Activated CD4-positive, alpha-beta memory T cell treated with anti-CD3 and anti-CD28 coated beads for 36 hours (primary cell): ENCODE results near the gene EYA3. TPM values are rescaled to one million over a fixed set of nuclear protein-coding genes. Genes with fewer than 3 reads are reported as not detected.

ENCODE experiments used
- CTCF ChIA-PET: fragments of 350-600 bp; sonication (Branson Sonifier 250); formaldehyde crosslinking; loops from one replicate; lab custom pipeline; 2021; ENCODE audit warnings: antibody characterized with exemption, inconsistent platforms; lab: Charles Lee
- POLR2A ChIA-PET: fragments of 350-600 bp; sonication (Branson Sonifier 250); formaldehyde crosslinking; loops from one replicate; lab custom pipeline; 2021; ENCODE audit warnings: antibody characterized with exemption; lab: Charles Lee
- DNase-seq: peaks from one replicate; pipeline ENCODE4 v3.0.0-alpha.2; 2020
- H3K27ac Mint-ChIP-seq: one replicate; pipeline ENCODE4 v1.8.0; 2021; ENCODE audit warnings: mixed read lengths
- H3K27me3 Mint-ChIP-seq: one replicate; pipeline ENCODE4 v1.8.0; 2021; ENCODE audit warnings: mixed read lengths
- H3K36me3 Mint-ChIP-seq: one replicate; pipeline ENCODE4 v1.8.0; 2021; ENCODE audit warnings: mixed read lengths
- H3K4me1 Mint-ChIP-seq: one replicate; pipeline ENCODE4 v1.8.0; 2021; ENCODE audit warnings: low read depth, mixed read lengths
- H3K4me3 Mint-ChIP-seq: one replicate; pipeline ENCODE4 v1.8.0; 2021; ENCODE audit warnings: mild to moderate bottlenecking, mixed read lengths
- H3K9me3 Mint-ChIP-seq: one replicate; pipeline ENCODE4 v1.8.0; 2021; ENCODE audit warnings: mixed read lengths
- intact Hi-C: fragments of 100-400 bp; cut with micrococcal nuclease; formaldehyde crosslinking; loops from one replicate; pipeline ENCODE4 v1.15.1; 2023
- total RNA-seq, 2 experiments: library from RNA; stranded (reverse); gene quantifications; one replicate each; pipeline ENCODE4 v1.2.3, GENCODE V29; 2021

Gene EYA3
- total RNA-seq, 2 experiments from 2014 or later: 26.4 to 27.4 TPM

DNA sequence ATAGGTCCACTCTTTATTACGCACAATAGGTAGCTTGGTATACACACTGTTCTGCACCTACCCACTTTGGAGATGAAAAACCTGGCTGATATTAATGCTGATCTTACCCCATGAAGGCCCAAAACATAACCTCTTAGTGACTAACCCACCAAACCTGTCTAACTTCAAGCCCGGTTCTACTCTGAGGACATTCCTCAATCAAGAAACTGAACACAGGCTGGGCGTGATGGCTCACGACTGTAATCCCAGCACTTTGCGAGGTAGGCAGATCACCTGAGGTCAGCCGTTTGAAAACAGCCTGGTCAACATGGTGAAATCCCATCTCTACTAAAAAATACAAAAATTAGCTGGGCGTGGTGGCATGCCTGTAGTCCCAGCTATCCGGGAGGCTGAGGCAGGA lies 50.5 kb downstream of the EYA3 start:
- H3K27me3 Mint-ChIP-seq: no peaks in the 10 kb centered on the region
- POLR2A ChIA-PET: no interaction called here
- H3K4me3 Mint-ChIP-seq: no peak overlapping the region
- no peaks in the 10 kb centered on the region for H3K4me1 Mint-ChIP-seq
- CTCF ChIA-PET: interaction anchor here (1.2 kb wide), 1 partner anchor 17 kb away, joined by 3 read pairs; no protein-coding TSS in a partner anchor
- DNase-seq: no peak
- no peak overlapping the region for H3K27ac Mint-ChIP-seq
- intact Hi-C loops: no loop called here
- H3K9me3 Mint-ChIP-seq: no peaks in the 10 kb centered on the region
- peaks cover 17% of the 10 kb centered on the region for H3K36me3 Mint-ChIP-seq

DNA sequence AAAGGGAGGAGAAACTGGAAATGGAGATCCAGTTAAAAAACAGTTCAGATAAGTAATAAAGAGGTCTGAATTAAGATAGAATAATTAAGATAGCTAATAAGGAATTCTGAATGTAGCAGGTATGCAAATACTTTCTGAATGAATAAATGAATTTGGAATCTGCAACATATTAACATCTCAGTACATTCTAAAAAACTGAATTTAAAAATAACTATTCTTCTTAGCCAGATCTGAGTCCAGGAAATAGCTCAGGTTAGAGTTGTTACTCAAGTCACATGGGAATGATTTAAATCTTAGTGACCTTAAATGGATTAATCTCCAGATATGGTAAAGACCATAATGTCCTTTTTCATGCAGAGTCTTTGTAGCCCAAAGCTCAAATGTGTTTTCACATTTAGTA lies 51.2 kb downstream of the EYA3 start:
- H3K4me1 Mint-ChIP-seq: no peaks in the 10 kb centered on the region
- no peak overlapping the region for H3K27ac Mint-ChIP-seq
- no peak overlapping the region for H3K4me3 Mint-ChIP-seq
- H3K9me3 Mint-ChIP-seq: no peaks in the 10 kb centered on the region
- intact Hi-C loops: no loop called here
- ChIA-PET CTCF (interaction anchor here (1.2 kb wide), 1 partner anchor 16 kb away, joined by 3 read pairs; no protein-coding TSS in a partner anchor), POLR2A (no interaction called here)
- DNase-seq: no peak
- peaks cover 17% of the 10 kb centered on the region for H3K36me3 Mint-ChIP-seq
- no peaks in the 10 kb centered on the region for H3K27me3 Mint-ChIP-seq

DNA sequence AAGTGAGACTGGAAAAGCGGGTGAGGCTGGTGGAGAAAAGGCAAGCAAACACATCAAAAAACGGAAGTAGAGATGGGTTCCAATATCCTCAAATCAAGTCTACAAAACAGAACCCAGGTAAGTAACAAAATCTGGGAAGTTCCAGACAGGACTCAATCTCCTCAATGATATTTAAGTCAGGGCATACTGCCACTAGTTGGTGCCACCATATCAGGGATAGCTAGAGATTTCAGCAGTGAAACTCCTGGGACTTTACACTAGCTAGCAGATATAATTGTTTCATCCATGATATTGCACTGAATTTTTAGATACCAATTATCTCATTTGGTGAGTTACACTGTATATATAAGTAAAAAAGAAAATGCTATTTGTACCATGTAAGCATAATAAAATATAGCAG lies 52.0 kb downstream of the EYA3 start:
- Mint-ChIP-seq H3K36me3 (peaks cover 14% of the 10 kb centered on the region), H3K4me3 (no peak overlapping the region), H3K27ac (no peak overlapping the region), H3K4me1 (no peaks in the 10 kb centered on the region), H3K9me3 (no peaks in the 10 kb centered on the region), H3K27me3 (no peaks in the 10 kb centered on the region)
- intact Hi-C loops: no loop called here
- POLR2A ChIA-PET: no interaction called here
- DNase-seq: no peak
- CTCF ChIA-PET: interaction anchor here (1.2 kb wide), 1 partner anchor 16 kb away, joined by 3 read pairs; no protein-coding TSS in a partner anchor

DNA sequence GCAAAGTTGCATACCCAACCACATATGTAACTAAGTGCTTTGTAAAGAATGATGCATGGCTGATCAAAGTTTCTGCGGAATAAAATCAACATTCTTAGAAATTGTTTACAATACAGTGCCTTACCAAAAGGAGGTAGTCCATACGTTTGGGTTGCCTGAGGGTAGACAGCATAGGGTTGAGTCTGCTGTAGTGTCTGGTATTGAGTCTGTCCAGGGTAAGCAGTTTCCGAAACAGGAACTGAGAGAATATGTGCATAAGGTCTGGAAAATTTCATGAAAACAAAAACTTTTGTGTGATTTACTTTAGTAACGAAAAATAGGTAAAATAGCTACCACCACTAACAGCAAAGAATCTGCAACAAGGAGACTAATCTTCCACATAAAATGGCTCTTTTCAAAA lies 53.0 kb downstream of the EYA3 start:
- Mint-ChIP-seq H3K4me3 (no peak overlapping the region), H3K36me3 (peaks cover 14% of the 10 kb centered on the region), H3K9me3 (no peaks in the 10 kb centered on the region), H3K4me1 (no peaks in the 10 kb centered on the region), H3K27me3 (no peaks in the 10 kb centered on the region), H3K27ac (no peak overlapping the region)
- no peak for DNase-seq
- intact Hi-C loops: no loop called here
- ChIA-PET CTCF (no interaction called here), POLR2A (no interaction called here)

GRCh38 chr1:28032281-28032680 lies 56.1 kb downstream of the EYA3 start:
- ChIA-PET POLR2A (no interaction called here), CTCF (interaction anchor here (0.6 to 1.0 kb wide), 2 partner anchors 56 to 177 kb away, joined by 3 read pairs; no protein-coding TSS in a partner anchor)
- Mint-ChIP-seq H3K4me3 (no peak overlapping the region), H3K27me3 (no peaks in the 10 kb centered on the region), H3K4me1 (no peaks in the 10 kb centered on the region), H3K9me3 (no peaks in the 10 kb centered on the region), H3K27ac (no peak overlapping the region), H3K36me3 (peaks cover 5% of the 10 kb centered on the region)
- intact Hi-C loops: no loop called here
- no peak for DNase-seq

GRCh38 chr1:28031173-28031572 lies 57.2 kb downstream of the EYA3 start:
- no peaks in the 10 kb centered on the region for H3K4me1 Mint-ChIP-seq
- DNase-seq: no peak
- H3K27ac Mint-ChIP-seq: no peak overlapping the region
- no peaks in the 10 kb centered on the region for H3K9me3 Mint-ChIP-seq
- intact Hi-C loops: no loop called here
- no peaks in the 10 kb centered on the region for H3K27me3 Mint-ChIP-seq
- no peak overlapping the region for H3K4me3 Mint-ChIP-seq
- H3K36me3 Mint-ChIP-seq: peaks cover 5% of the 10 kb centered on the region
- CTCF ChIA-PET: no interaction called here
- POLR2A ChIA-PET: no interaction called here

DNA sequence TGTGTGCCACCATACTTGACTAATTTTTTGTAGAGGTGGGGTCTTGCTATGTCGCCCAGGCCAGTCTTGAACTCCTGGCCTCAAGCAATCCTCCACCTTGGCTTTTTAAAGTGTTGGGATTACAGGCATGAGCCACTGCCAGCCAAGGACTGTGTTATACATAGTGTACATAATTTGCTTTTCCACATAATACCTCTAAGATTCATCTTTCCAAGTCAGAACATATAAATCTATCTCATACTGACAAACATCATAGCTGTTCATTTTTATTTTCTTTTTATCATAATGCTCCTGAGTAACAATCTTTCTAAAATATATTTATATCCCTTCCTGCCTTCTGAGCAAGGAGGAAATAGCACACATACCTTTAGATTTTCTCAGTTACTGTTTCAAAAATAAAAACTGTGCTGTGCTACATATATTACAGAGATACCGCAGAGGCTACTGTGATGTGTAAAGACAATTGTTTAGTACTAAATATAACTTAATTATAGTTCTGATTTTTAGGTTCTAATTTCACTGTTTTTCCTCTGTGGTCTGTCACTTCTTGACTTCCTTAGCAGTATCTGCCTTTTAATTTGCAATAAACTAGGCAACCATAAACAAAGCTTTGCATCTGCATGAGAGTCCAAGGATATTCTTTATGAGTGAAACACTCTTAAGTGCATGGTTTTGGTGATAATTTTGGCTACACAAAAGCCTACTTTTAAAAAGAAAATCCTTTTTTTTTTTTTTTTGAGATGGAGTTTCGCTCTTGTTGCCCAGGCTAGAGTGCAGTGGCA lies 59.3 kb downstream of the EYA3 start:
- peaks cover 5% of the 10 kb centered on the region for H3K36me3 Mint-ChIP-seq
- POLR2A ChIA-PET: no interaction called here
- H3K4me3 Mint-ChIP-seq: no peak overlapping the region
- no peaks in the 10 kb centered on the region for H3K4me1 Mint-ChIP-seq
- H3K27me3 Mint-ChIP-seq: no peaks in the 10 kb centered on the region
- no peak overlapping the region for H3K27ac Mint-ChIP-seq
- CTCF ChIA-PET: interaction anchor here (1.0 kb wide), 1 partner anchor 172 kb away, joined by 3 read pairs; no protein-coding TSS in a partner anchor
- H3K9me3 Mint-ChIP-seq: no peaks in the 10 kb centered on the region
- DNase-seq: no peak
- intact Hi-C loops: no loop called here

DNA sequence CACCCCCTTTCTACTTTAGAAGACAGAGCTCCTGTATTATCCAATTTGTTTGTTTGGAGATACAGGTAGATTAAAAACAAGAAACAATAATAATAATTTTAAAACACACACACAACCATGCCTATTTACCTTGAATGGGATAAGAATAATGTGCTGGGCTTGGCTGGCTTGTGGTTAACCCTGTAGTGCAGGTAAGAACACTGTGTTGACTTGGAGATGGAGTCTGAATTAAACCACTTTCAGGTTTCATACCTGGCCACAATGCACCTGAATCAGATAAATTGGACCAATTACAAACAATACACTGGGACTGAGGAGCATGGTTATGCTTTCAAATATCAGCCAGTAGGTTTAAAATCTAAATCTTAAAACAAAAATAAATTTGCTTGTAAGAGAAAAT lies 60.8 kb downstream of the EYA3 start:
- CTCF ChIA-PET: no interaction called here

GRCh38 chr1:28027238-28027637 lies 61.2 kb downstream of the EYA3 start:
- H3K4me1 Mint-ChIP-seq: no peaks in the 10 kb centered on the region
- no peaks in the 10 kb centered on the region for H3K9me3 Mint-ChIP-seq
- CTCF ChIA-PET: no interaction called here
- H3K4me3 Mint-ChIP-seq: no peak overlapping the region
- no peak overlapping the region for H3K27ac Mint-ChIP-seq
- DNase-seq: no peak
- no peaks in the 10 kb centered on the region for H3K27me3 Mint-ChIP-seq
- peaks cover 3% of the 10 kb centered on the region for H3K36me3 Mint-ChIP-seq
- intact Hi-C loops: no loop called here
- POLR2A ChIA-PET: no interaction called here

More for the DNA sequence above, 60.8 kb downstream of the EYA3 start:
- H3K27ac Mint-ChIP-seq: no peak overlapping the region
- no peaks in the 10 kb centered on the region for H3K9me3 Mint-ChIP-seq
- H3K36me3 Mint-ChIP-seq: peaks cover 3% of the 10 kb centered on the region
- DNase-seq: no peak
- H3K4me1 Mint-ChIP-seq: no peaks in the 10 kb centered on the region
- no peak overlapping the region for H3K4me3 Mint-ChIP-seq
- POLR2A ChIA-PET: no interaction called here
- H3K27me3 Mint-ChIP-seq: no peaks in the 10 kb centered on the region
- intact Hi-C loops: no loop called here

DNA sequence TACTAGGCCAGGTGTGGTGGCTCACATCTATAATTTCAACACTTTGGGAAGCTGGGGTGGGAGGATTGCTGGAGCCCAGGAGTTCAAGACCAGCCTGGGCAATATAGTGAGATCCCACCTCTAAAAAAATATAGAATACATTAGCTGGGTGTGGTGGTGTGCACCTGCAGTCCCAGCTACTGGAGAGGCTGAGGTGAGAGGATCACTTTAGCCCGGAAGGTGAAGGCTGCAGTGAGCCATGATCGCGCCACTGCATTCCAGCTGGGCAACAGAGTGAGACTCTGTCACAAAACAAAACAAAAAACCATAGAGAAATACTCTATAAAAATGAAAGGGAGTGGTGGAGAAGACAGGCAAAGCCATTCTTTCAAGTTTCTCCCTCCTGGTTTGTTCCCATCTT lies 62.1 kb downstream of the EYA3 start:
- H3K27ac Mint-ChIP-seq: no peak overlapping the region
- peaks cover 3% of the 10 kb centered on the region for H3K36me3 Mint-ChIP-seq
- intact Hi-C loops: no loop called here
- no peak for DNase-seq
- H3K4me1 Mint-ChIP-seq: peaks cover under 1% of the 10 kb centered on the region
- POLR2A ChIA-PET: no interaction called here
- H3K4me3 Mint-ChIP-seq: no peak overlapping the region
- no peaks in the 10 kb centered on the region for H3K9me3 Mint-ChIP-seq
- CTCF ChIA-PET: no interaction called here
- no peaks in the 10 kb centered on the region for H3K27me3 Mint-ChIP-seq

- no peak for DNase-seq
- H3K36me3 Mint-ChIP-seq: peaks cover 8% of the 10 kb centered on the region
- intact Hi-C loops: no loop called here
- H3K27ac Mint-ChIP-seq: no peak overlapping the region
- H3K4me1 Mint-ChIP-seq: peaks cover 8% of the 10 kb centered on the region
- no peaks in the 10 kb centered on the region for H3K9me3 Mint-ChIP-seq
- no peaks in the 10 kb centered on the region for H3K27me3 Mint-ChIP-seq
- ChIA-PET CTCF (interaction anchor here (0.5 to 1.2 kb wide), 2 partner anchors 16 to 91 kb away, joined by 3 read pairs; no protein-coding TSS in a partner anchor), POLR2A (no interaction called here)
- no peak overlapping the region for H3K4me3 Mint-ChIP-seq
Observed at GRCh38 chr1:28021064-28021463, 67.3 kb downstream of the EYA3 start.

DNA sequence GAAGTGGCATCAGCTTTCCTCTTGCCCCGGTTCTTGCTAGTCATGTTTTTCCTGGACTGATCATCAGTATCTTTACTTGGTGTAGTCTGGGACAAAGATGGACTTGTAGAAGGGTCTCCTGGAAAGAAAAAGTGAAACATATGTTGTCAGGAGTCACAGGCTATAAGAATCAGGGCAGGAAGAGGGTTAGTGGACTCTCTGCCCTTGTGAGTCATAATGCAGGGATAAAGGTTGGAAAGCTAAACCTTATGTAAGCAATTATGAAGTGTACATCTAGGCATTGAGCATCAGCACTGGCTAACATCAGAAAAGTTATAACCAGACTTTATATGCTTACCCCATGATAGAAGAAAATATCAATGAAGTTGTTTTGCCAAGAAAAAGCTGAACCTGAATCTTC lies 77.4 kb downstream of the EYA3 start:
- Mint-ChIP-seq H3K4me1 (no peaks in the 10 kb centered on the region), H3K9me3 (no peaks in the 10 kb centered on the region), H3K27ac (no peak overlapping the region), H3K27me3 (no peaks in the 10 kb centered on the region), H3K36me3 (peaks cover 27% of the 10 kb centered on the region), H3K4me3 (no peak overlapping the region)
- ChIA-PET CTCF (no interaction called here), POLR2A (interaction anchor here (1.1 kb wide), 1 partner anchor 11 kb away, joined by 3 read pairs; no protein-coding TSS in a partner anchor)
- DNase-seq: no peak
- intact Hi-C loops: no loop called here
